K562 treated with DMSO at 1 percent for 24 hours (cell line): Measurements from ENCODE around the gene SNAPC4. TPM values are rescaled to one million over a fixed set of nuclear protein-coding genes. Genes with fewer than 3 reads are reported as not detected.

Experiments
- total RNA-seq: library from RNA; unstranded; fragments of 300-600 nt; gene quantifications from 2 replicates; pipeline ENCODE4 v1.2.3, GENCODE V29; 2022; ENCODE audit warnings: low read depth; ENCODE audit not compliant: insufficient read depth

The SNAPC4 gene, protein sequence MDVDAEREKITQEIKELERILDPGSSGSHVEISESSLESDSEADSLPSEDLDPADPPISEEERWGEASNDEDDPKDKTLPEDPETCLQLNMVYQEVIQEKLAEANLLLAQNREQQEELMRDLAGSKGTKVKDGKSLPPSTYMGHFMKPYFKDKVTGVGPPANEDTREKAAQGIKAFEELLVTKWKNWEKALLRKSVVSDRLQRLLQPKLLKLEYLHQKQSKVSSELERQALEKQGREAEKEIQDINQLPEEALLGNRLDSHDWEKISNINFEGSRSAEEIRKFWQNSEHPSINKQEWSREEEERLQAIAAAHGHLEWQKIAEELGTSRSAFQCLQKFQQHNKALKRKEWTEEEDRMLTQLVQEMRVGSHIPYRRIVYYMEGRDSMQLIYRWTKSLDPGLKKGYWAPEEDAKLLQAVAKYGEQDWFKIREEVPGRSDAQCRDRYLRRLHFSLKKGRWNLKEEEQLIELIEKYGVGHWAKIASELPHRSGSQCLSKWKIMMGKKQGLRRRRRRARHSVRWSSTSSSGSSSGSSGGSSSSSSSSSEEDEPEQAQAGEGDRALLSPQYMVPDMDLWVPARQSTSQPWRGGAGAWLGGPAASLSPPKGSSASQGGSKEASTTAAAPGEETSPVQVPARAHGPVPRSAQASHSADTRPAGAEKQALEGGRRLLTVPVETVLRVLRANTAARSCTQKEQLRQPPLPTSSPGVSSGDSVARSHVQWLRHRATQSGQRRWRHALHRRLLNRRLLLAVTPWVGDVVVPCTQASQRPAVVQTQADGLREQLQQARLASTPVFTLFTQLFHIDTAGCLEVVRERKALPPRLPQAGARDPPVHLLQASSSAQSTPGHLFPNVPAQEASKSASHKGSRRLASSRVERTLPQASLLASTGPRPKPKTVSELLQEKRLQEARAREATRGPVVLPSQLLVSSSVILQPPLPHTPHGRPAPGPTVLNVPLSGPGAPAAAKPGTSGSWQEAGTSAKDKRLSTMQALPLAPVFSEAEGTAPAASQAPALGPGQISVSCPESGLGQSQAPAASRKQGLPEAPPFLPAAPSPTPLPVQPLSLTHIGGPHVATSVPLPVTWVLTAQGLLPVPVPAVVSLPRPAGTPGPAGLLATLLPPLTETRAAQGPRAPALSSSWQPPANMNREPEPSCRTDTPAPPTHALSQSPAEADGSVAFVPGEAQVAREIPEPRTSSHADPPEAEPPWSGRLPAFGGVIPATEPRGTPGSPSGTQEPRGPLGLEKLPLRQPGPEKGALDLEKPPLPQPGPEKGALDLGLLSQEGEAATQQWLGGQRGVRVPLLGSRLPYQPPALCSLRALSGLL (N-terminal part only)
- 10.4 and 10.8 TPM in 2 replicates for total RNA-seq

DNA sequence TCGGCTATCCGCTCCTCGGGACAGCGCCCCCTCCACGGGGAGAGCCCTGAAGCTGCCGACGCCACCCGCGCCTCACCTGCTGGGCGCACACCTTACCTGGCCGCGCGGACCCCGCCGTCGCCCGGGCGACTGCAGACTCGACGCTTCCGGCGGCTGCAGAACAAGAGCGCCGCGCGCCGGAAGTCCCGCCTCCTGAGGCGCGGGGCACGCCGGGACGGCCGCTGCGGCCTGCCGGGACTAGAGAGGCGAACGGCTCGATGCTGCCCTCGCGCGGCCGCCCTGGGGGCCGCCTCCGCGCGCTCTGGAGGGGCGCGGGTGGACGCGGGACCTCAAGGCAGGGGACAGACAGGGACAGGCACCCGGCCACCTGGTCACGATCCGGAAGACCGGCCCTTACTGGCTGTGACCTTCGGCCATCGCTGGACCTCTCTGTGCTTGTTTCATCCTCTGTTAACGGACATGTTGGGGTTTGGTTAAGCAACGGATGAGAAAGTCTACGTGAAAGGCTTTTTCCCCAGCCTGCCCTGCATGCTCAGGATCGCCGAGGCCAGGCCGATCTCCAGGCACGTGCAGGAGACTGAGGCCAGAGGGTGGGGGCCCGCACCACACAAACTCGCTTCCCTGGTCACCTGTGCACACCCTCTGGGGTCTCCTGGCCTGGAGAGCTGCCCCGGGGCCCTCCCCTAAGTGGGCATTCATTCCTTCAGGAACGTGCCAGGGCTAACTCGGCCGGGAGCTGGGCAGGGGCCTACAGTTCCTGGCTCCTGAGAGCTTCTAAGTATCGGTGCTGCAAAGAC is at the start of gene SNAPC4:
SNAPC4 (minus strand) TSS at position 133 of the 797 bp plus-strand sequence. CDS start 1,742 bp downstream, outside the sequence.

DNA sequence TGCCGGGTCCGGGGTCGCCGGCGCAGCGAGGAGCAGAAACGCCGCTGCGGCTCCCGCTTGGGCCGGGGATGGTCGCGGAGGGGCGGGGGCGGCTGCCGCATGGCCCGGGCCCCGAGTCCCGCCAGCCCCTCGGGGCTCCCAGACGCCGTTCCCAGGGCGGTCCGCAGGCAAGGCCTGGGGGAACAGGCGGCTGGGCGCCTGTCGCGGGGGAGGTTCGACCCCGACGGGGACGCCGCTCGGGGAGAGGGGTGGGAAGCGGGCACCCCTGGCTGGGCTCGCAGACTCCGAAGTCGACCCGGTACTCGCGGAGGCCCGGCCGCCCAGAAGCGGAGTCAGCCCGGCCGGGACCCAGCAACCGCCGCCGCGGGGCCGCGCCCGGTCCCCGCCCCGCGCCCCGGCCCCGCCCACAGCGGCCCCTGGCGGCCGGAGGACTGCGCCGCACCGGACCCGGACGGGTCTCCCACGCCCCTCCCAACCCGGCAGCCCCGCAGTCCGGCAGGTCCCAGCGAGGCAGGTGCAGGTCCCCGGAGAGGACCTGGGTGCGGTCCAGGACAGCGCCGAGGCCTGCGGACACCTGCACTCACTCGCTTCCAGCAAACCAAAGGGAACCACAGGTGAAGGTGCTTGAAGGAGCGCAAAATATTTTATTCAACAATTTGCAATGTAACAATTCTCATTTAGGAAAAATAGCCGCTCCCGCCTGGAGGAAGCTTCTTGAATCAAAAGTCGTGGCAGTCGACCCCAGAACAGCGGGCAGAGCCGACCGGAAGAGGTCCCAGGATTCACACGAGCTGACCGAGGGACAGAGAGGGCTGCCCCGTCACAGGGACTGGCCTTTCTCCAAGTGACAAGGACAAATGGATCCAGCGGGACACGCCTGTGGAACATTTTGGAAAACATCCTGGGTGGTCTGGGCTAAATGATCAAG is 39.8 kb upstream of the SNAPC4 start, which contains the start of gene INPP5E:
INPP5E (minus strand) TSS at position 365 of the 928 bp plus-strand sequence. CDS start 426 bp downstream, outside the sequence.

DNA sequence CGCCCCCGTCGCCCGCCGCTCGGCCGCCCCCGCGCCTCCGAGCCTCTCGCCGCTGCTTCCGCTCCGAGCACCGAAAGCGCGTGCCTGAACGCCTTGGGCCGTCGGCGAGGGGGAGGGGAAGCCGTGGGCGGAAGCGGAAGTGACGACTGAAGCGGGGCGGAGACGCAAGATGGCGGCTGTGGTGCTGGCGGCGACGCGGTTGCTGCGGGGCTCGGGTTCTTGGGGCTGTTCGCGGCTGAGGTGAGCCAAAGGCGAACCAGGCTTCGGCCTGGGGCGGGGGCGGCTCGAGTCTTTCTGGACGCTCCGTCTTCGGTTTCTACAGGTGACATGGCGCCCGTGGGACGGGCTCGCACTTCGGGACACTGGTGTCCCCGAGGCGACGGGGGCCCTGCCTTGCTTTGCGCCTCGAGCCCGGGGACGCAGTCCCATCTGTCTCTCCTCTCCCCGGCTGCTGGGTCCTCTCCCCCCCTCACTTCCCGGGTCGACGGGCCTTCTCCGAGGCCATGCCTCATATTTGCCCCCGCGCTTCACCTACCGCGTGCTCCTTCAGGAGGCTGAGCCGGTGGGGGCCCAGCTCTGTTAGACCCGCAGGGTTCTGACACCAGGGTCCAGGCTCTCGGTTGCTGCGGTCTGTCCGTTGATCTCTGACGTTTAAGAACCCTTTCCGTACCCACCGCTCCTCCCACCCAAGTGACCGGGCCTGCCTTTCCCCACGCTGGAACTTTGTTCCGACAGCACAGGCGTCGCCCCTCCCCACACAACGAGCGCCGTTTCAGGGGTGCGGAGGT is 10.7 kb upstream of the SNAPC4 start, which contains the start of the genes ENTR1 and PMPCA:
ENTR1 (minus strand) TSS at position 115 of the 788 bp plus-strand sequence. CDS start 217 bp downstream, outside the sequence.
PMPCA (plus strand) TSS at position 159 of the 788 bp plus-strand sequence; CDS start at position 170, 11 bp downstream.

DNA sequence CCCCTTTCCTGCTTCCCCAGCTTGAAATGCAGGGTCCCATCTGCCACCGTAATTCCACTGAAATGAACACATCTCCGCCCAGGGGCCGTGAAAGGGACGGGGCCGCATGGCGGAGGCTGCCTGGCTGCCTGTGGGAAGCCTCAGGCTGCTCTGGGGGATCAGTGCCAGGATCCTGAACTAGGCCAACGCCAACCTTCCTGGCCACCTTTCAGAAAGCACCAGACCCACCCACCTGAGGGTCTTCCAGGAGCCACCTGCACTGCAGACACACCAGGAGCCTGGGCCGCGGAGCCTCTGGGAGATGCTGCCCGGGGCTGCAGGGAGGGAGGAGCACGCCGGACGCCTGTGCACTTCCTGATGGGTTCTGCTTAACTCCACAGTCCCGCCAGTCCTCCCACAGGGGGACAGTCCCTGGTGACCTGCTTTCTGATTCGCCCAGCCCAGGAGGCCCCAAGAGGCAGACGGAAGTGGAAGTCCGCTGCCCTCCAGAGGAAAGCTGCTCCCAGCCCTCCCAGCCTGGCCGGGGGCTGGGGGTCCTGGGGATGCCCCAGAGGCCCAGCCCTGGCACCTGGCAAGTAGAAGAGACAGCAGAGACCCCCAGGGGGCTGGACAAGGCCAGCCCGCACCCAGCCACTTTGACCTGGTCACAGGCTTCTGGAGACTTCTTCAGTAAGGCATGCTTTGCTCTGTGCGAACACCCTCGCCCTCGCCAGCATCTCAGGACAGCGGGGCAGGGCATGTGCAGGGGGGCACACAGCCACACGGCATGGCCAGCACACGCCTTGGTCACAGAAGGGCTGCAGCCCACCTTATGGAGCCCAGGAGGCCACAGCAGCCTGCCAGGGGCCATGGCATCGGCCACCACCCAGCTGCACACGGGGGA is 26.4 kb downstream of the SNAPC4 start, which contains the start of gene CARD9:
CARD9 (minus strand) TSS at position 370 of the 883 bp plus-strand sequence. CDS start 1,591 bp downstream, outside the sequence.

DNA sequence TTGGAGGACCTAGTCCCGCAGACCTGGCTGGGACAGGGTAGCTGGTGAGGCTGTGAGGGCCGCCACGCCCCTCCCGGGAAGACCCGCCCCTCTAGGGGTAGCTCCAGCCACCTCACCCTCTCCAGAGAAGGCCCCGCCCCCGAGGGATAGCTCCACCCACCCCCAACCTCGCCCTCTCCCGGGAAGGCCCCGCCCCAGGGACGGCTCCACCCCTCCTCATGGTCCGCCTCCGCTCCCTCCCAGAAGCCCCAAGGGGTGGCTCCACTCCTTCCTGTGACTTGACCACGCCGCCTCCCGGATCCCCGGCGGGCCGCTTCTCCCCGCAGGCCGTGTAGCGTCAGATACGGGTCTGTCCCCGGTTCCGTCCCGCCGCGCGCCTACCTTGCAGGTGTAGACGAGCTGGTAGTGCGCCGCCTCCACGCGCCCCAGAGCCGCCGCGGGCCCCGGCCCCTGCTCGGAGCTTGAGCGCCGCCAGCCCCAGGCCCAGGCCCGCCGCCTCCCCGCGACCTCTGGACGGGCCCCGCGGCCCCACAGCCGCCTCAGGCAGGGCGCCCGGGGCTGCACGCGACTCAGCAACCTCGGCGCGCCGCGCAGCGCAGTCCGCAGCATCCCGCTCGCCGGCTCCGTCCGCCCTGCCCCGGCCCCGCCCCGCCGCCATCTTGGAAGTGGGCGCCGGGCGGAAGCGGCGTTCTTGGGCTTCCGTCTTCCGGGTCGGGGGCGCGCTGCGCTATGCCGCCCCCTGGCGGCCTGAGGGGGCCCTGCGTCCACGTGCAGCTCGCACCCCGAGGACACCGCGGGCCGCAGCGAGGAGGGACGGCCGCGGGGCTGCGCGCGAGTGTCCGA is 36.6 kb downstream of the SNAPC4 start, which contains the start of gene DNLZ:
DNLZ (minus strand) TSS at position 639 of the 843 bp plus-strand sequence; CDS start at position 609, 30 bp downstream.

Other genes with a start within 250 kb of the SNAPC4 start
- not detected in 2 replicates for gene LHX3, start 195.0 kb downstream of the SNAPC4 start, total RNA-seq
- gene QSOX2, start 154.4 kb downstream of the SNAPC4 start, total RNA-seq: 14.6 and 14.9 TPM in 2 replicates
- gene CCDC187, start 96.1 kb downstream of the SNAPC4 start, total RNA-seq: 0.08 TPM in 1 of 2 replicates, not detected in the other
- gene GPSM1, start 72.6 kb downstream of the SNAPC4 start, total RNA-seq: 18.8 and 19.4 TPM in 2 replicates
- 23.4 and 26.0 TPM in 2 replicates for gene DNLZ, start 36.4 kb downstream of the SNAPC4 start, total RNA-seq
- 17.8 and 22.3 TPM in 2 replicates for gene CARD9, start 26.5 kb downstream of the SNAPC4 start, total RNA-seq
- 39.8 and 47.3 TPM in 2 replicates for gene ENTR1, start 10.4 kb upstream of the SNAPC4 start, total RNA-seq
- 68.8 and 70.7 TPM in 2 replicates for gene PMPCA, start 10.5 kb upstream of the SNAPC4 start, total RNA-seq
- gene INPP5E, start 39.7 kb upstream of the SNAPC4 start, total RNA-seq: 14.4 TPM in 2 replicates
- 54.0 and 55.0 TPM in 2 replicates for gene SEC16A, start 82.9 kb upstream of the SNAPC4 start, total RNA-seq
- gene NOTCH1, start 145.9 kb upstream of the SNAPC4 start, total RNA-seq: 21.4 and 22.9 TPM in 2 replicates